Hepatocyte (in vitro differentiated cells): ENCODE data around the gene ANKHD1. TPM values are rescaled to one million over a fixed set of nuclear protein-coding genes. Genes with fewer than 3 reads are reported as not detected.

Experiments
- DNase-seq: peaks from one replicate; pipeline ENCODE4 v3.0.0-alpha.2; 2016; ENCODE audit warnings: low spot score
- H2AFZ ChIP-seq: fragments of 200-600 bp; sonication (generic); 2 replicates; pipeline ENCODE4 v1.6.0; 2016; ENCODE audit warnings: antibody characterized with exemption, mild to moderate bottlenecking
- H3K27ac ChIP-seq: fragments of 200-600 bp; sonication (generic); 2 replicates; pipeline ENCODE4 v1.5.1; 2016; ENCODE audit warnings: mild to moderate bottlenecking
- H3K27me3 ChIP-seq: fragments of 200-600 bp; sonication (generic); 2 replicates; pipeline ENCODE4 v1.6.1; 2016
- H3K36me3 ChIP-seq: fragments of 200-600 bp; sonication (generic); replicated peaks from 2 replicates; pipeline ENCODE4 v1.5.1; 2016; ENCODE audit warnings: low read depth; ENCODE audit not compliant: insufficient read depth
- H3K4me1 ChIP-seq: fragments of 200-600 bp; sonication (generic); 2 replicates; pipeline ENCODE4 v1.5.1; 2016; ENCODE audit warnings: mild to moderate bottlenecking, moderate library complexity; ENCODE audit not compliant: insufficient read depth
- H3K4me2 ChIP-seq: fragments of 200-600 bp; sonication (generic); 2 replicates; pipeline ENCODE4 v1.6.0; 2016
- H3K4me3 ChIP-seq: fragments of 200-600 bp; sonication (generic); 2 replicates; pipeline ENCODE4 v1.5.1; 2016; ENCODE audit warnings: mild to moderate bottlenecking
- H3K79me2 ChIP-seq: fragments of 200-600 bp; sonication (generic); 2 replicates; pipeline ENCODE4 v1.6.0; 2017; ENCODE audit warnings: mild to moderate bottlenecking
- H3K9me2 ChIP-seq: fragments of 200-600 bp; sonication (generic); replicated peaks from 2 replicates; pipeline ENCODE4 v1.6.0; 2017; ENCODE audit warnings: mild to moderate bottlenecking; ENCODE audit not compliant: insufficient read depth
- H3K9me3 ChIP-seq: fragments of 200-600 bp; sonication (generic); 2 replicates; pipeline ENCODE4 v1.5.1; 2016; ENCODE audit warnings: low read depth, mild to moderate bottlenecking
- H4K20me1 ChIP-seq: fragments of 200-600 bp; sonication (generic); 2 replicates; pipeline ENCODE4 v1.6.0; 2016; ENCODE audit warnings: mild to moderate bottlenecking; ENCODE audit not compliant: insufficient read depth, poor library complexity, severe bottlenecking
- EZH2 ChIP-seq: fragments of 200-600 bp; sonication (generic); IDR thresholded peaks from 2 replicates; pipeline ENCODE4 v1.6.1; 2016; ENCODE audit warnings: antibody characterized with exemption, mild to moderate bottlenecking, borderline replicate concordance
- EZH2phosphoT487 ChIP-seq: fragments of 200-600 bp; sonication (generic); IDR thresholded peaks from one replicate; pipeline ENCODE4 v1.6.1; 2018; ENCODE audit warnings: antibody characterized with exemption, mild to moderate bottlenecking, low read depth, moderate library complexity; ENCODE audit not compliant: unreplicated experiment, severe bottlenecking
- WGBS: methylation state at CpG from one replicate; pipeline ENCODE4 v1.1.6; 2016; ENCODE audit warnings: low lambda C conversion rate; ENCODE audit errors: missing lambda C conversion rate; 5-methylcytosine and 5-hydroxymethylcytosine counted together
- polyA plus RNA-seq: library from polyadenylated mRNA; unstranded; fragments of >200 nt; fragmentation: Nextera tagmentation; extraction: Ambion mirVana; gene quantifications from 2 replicates; pipeline ENCODE4 v1.2.1, GENCODE V29; 2016
- total RNA-seq: library from RNA; depleted of rRNA; stranded (reverse); fragments of >200 nt; gene quantifications from 2 replicates; pipeline ENCODE4 v1.2.3, GENCODE V29; 2014
- TF ChIP-seq, protein P1 (sequence below): fragments of 200-600 bp; sonication (generic); IDR thresholded peaks from 2 replicates; pipeline ENCODE4 v1.5.1; 2016; ENCODE audit warnings: antibody characterized with exemption, mild to moderate bottlenecking; ENCODE audit not compliant: poor library complexity

The ANKHD1 gene
- total and polyA plus RNA-seq, 2 experiments from 2014 or later = 53.6 to 70.7 TPM

DNA sequence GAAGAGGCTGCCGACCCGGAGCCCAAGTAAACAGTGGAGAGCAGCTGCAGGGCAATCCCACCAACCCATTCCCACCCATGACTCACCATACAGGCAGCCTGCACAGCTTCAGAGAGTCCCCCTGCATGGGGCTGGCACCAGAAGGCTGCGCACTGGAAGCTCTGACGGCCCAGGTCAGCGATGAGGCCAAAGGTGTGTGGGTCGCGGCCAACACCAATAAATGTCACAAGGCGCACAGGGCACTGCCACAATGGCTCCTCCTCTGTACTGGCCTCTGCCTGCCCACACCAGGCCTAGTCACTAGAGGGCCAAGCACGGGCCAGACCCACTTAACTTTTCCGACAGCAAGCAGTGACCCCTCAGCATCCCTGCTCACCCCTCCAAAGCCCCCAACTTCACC lies 158.6 kb downstream of the ANKHD1 start:
- no peaks in the 10 kb centered on the region for H3K9me2 ChIP-seq
- no peak overlapping the region for H3K4me3 ChIP-seq
- no peaks in the 10 kb centered on the region for H3K27me3 ChIP-seq
- H2AFZ ChIP-seq = no peak overlapping the region
- no peak overlapping the region for H3K27ac ChIP-seq
- H3K36me3 ChIP-seq = no peaks in the 10 kb centered on the region
- H4K20me1 ChIP-seq = no peaks in the 10 kb centered on the region
- no peak overlapping the region for H3K4me2 ChIP-seq
- no peaks in the 10 kb centered on the region for H3K9me3 ChIP-seq
- TF ChIP-seq EZH2 (no peak), EZH2phosphoT487 (no peak)
- TF ChIP-seq, protein P1, sequence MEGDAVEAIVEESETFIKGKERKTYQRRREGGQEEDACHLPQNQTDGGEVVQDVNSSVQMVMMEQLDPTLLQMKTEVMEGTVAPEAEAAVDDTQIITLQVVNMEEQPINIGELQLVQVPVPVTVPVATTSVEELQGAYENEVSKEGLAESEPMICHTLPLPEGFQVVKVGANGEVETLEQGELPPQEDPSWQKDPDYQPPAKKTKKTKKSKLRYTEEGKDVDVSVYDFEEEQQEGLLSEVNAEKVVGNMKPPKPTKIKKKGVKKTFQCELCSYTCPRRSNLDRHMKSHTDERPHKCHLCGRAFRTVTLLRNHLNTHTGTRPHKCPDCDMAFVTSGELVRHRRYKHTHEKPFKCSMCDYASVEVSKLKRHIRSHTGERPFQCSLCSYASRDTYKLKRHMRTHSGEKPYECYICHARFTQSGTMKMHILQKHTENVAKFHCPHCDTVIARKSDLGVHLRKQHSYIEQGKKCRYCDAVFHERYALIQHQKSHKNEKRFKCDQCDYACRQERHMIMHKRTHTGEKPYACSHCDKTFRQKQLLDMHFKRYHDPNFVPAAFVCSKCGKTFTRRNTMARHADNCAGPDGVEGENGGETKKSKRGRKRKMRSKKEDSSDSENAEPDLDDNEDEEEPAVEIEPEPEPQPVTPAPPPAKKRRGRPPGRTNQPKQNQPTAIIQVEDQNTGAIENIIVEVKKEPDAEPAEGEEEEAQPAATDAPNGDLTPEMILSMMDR = no peak
- peaks cover 33% of the 10 kb centered on the region for H3K79me2 ChIP-seq
- DNase-seq = no peak
- WGBS = 93% methylated on average over 10 of the region's 10 CpGs
- peaks cover 13% of the 10 kb centered on the region for H3K4me1 ChIP-seq

DNA sequence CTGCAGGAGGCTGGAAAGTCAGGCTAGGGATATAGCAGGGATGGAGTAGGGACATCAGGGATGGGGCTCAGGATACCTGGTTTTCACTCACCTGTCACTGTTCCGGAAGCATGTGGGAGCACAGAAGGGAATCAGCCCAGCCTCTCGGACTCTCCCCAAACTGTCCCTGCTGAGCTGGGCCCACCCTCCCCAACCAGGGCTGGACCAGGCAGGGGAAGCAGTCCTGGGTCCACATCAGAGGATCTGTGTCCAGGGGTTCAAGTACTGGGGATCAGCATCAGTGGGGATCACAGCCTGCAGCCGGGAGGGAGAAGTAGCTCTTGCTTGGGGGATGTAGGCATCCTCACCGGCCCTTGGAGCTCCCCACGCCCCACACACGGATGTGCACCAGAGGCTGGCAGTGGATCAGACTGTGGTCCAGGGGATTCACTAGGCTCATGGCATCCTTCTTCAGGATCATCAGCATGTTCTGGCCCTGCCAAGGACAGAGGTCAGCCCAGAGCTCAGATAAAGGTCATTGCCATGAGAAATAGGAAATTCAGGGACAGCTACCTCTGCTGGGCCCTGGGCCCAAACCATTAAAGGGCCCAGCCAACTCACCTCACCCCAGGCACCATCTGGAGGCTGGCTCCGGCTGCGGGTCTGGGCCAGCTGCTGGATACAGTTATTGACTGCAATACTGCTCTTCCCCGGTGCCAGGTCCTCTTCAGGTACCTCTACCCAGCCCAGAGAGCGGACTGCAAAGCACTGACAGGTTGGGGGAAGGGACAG lies 160.3 kb downstream of the ANKHD1 start:
- no peak overlapping the region for H3K27ac ChIP-seq
- TF ChIP-seq EZH2phosphoT487 (no peak), EZH2 (no peak)
- TF ChIP-seq, protein P1 = no peak

DNA sequence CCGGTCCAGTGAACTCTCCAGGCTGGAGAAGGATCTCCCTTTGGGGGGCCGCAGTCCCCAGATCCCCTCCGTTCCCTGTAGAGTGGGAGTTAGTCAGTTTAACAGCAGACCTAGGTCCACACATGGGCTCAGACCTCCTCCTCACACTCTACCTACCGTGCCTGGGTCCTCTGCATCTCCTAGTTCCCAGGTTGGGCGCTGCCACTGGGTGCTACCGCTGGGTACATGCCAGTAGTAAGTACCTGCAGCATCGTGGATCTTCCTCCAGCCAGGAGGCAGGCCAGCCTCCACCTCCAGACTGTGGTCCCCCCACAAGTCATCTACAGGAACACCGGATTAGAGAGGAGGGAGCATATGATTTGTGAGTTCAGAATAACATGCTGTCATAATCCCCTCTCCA lies 162.0 kb downstream of the ANKHD1 start:
- Histone ChIP-seq H3K9me2 (no peaks in the 10 kb centered on the region), H3K27ac (peak overlapping the region; percentile 93), H4K20me1 (no peaks in the 10 kb centered on the region), H3K27me3 (no peaks in the 10 kb centered on the region), H3K4me1 (peaks cover 9% of the 10 kb centered on the region), H3K4me3 (peak overlapping the region; percentile 27), H3K36me3 (no peaks in the 10 kb centered on the region), H3K4me2 (peak overlapping the region; percentile 85), H2AFZ (peak overlapping the region; percentile 58), H3K9me3 (no peaks in the 10 kb centered on the region), H3K79me2 (peaks cover 31% of the 10 kb centered on the region)
- TF ChIP-seq, protein P1 = no peak
- no peak for TF ChIP-seq EZH2phosphoT487
- TF ChIP-seq EZH2 = no peak
- WGBS = 85% methylated on average over 8 of the region's 8 CpGs
- no peak for DNase-seq

More for the DNA sequence above, 160.3 kb downstream of the ANKHD1 start:
- Histone ChIP-seq H3K4me3 (no peak overlapping the region), H4K20me1 (no peaks in the 10 kb centered on the region), H3K4me1 (peaks cover 14% of the 10 kb centered on the region), H3K9me2 (no peaks in the 10 kb centered on the region), H2AFZ (no peak overlapping the region), H3K4me2 (no peak overlapping the region), H3K27me3 (no peaks in the 10 kb centered on the region), H3K9me3 (no peaks in the 10 kb centered on the region), H3K36me3 (no peaks in the 10 kb centered on the region), H3K79me2 (peaks cover 33% of the 10 kb centered on the region)
- no peak for DNase-seq
- WGBS = 95% methylated on average over 10 of the region's 10 CpGs
